Right forelimb (tissue), 1 donor: ENCODE data around the gene MLYCD.

Source experiments
- DNase-seq: peaks from one replicate; pipeline ENCODE4 v3.0.0-alpha.2; 2018

Gene MLYCD

DNA sequence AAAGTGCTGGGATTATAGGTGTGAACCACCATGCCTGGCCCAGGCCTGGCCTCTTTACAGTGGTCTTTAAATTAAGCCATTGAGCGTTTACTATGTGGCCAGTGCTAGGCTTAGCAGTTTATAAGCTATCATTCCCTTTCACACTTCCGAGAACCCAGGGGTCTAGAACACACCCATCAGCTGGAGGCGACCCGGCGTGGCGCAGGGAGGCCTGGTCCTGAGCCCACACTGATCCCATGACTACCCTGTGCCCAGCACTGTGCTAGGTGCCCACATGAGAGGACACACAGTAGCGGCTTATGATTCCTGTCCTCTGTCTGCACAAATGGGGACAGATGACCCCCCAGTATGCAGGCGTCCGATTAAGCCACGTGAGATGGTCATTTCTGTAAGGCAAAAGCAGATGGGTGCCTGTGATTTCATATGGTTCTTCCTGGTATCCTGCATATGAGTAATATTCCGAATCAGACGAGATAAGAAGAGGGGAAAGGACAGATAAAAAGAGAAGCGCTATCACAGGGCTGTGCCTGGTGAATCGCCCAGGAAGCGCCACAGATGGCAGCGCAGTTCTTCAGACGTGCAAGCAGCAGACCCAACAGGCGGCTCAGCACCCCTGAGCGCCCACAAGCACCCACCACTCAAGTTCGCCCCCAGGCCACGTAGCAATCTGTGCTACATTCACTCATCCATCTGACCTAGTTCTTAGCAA lies 59.4 kb downstream of the MLYCD start:
- DNase-seq, result no peak

DNA sequence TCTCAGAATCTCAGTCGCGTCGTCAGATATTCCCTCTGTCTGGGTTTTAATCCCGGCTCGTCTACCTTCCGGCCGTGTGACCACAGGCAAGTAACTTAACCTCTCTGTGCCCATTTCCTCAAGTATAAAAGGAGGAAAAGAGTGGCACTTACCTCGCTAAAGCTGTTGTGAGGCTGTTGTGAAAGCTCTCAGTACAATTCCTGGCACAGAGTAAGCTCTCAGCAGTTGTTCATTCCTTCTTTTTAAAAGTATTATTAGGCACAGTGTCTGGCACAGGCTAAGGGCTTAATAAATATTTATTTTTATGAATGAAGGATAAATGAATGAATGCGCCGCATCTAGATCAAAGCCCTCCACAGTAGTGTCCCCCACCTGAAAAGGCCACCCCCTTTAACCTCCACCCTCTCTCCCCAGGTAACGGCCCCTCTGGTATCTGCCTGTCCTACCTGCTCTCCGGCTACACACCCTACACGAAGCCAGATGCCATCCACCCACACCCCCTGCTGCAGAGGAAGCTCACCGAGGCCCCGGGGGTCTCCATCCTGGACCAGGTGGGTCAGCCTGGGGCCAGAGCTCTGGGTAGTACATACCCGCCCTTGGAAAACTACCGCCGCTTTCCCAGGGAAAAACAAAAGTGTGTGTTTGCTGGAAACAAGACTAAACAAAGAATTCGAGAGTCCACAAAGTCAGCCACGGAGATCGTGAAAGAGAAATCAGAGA lies 60.1 kb downstream of the MLYCD start:
- no peak for DNase-seq

DNA sequence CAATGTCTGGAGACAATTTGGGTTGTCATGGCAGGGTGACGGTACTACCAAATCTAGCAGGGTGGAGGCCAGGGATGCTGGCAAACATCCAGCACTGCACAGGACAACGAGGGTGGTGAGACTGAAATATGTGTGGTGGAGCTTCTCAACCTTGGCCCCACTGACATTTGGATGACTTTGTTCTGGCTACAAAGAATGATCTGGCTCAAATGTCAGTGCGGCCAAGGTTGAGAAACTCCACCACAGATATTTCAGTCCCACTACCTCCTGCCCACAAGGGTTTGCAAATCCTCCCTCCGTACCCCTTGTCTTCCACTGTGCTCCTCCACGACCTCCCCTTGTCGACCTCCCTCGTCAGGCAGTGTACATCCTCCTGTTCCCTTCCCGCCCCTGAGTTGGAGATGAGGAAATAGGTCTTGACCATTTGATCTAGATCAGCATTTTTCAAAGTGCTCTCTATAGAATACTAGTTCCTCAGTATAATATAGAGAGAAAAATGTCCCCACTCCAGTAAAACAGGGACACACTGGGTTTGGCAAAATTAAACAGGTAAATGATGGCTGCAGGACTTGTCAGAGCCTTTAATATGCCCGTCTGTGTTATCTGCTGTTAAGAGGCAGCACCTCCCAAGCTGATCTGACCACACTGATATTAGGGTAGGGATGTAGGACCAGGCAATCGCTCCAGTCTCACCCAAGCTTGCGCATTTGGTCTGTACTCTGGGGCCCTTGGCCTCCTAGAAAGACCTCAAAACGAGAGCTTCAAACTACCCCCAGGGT lies 60.9 kb downstream of the MLYCD start:
- no peak for DNase-seq

DNA sequence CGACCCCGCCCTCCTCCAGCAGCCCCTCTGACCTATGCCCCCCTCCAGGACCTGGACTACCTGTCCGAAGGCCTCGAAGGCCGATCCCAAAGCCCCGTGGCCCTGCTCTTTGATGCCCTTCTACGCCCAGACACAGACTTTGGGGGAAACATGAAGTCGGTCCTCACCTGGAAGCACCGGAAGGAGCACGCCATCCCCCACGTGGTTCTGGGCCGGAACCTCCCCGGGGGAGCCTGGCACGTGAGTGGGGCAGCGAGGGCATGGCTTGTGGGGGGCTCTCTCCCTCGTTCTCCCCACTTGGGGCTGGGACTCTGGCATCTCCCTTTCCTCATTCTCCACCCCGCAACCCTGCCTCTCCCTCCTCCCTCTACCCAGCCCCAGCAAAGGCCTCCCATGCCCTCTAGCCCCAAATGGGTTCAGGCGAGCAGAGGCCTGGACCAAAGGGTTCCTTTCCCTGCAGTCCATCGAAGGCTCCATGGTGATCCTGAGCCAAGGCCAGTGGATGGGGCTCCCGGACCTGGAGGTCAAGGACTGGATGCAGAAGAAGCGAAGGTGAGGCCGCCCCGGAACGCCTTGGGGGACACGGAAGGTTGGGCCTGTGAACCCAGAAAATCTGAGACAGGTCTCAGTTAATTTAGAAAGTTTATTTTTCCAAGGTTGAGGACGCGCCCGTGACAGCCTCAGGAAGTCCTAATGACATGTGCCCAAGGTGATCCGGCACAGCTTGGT lies 61.8 kb downstream of the MLYCD start:
- DNase-seq, result no peak

DNA sequence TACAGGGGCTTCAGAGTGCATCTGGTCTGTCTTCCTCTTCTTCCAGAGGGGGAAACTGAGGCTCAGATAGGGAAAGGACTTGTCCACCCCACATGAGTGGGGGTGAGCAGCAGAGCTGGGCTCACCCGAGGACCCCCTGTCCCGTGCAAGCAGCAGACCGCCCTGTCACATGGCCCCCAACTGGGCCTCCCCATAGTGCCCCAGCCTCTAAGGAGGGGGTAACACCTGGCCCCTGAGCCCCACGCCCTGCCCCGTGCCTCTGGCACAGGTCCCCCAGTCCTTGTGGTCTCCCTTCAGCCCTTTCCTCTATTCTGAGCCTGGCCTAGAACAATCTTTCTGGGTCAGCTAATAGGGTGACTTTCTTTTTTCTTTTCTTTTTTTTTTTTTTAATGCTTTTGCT lies 62.7 kb downstream of the MLYCD start:
- no peak for DNase-seq

DNA sequence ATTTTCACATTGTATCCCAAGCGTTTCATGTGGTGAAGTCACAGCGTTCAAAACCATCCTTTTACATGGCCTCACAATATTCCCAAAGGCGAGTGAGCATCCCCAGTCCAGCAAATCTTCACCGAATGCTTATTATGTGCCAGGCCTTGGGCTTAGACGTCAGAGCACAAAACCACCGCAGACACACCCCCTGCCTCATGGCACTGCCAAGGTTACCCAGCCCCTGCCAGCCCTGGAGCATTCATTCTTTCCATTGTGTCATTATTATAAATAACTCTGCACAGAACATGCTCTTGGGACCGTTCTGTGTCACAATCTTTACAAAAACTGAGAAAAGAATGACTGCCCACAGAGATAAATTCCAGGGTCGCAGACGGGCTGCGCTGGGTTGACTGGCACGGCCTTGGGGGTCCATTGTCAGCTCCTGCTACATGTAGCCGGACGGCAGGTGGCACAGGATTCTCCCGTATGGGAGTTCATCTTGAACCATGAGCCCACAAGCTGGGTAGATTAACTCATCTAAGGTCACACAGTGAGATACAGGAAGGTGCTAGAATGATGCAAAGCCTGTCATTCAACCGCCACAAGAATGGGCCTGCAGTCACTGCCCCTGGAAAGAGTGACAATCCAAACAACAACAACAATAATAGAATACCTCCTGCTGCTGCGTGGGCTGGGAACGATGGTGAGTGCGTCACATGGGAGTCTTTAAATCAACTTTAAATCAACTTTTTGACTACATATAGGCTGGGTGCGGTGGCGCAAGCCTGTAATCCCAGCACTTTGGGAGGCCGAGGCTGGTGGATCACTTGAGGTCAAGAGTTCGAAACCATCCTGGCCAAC lies 64.6 kb downstream of the MLYCD start:
- peak; percentile 18 for DNase-seq

DNA sequence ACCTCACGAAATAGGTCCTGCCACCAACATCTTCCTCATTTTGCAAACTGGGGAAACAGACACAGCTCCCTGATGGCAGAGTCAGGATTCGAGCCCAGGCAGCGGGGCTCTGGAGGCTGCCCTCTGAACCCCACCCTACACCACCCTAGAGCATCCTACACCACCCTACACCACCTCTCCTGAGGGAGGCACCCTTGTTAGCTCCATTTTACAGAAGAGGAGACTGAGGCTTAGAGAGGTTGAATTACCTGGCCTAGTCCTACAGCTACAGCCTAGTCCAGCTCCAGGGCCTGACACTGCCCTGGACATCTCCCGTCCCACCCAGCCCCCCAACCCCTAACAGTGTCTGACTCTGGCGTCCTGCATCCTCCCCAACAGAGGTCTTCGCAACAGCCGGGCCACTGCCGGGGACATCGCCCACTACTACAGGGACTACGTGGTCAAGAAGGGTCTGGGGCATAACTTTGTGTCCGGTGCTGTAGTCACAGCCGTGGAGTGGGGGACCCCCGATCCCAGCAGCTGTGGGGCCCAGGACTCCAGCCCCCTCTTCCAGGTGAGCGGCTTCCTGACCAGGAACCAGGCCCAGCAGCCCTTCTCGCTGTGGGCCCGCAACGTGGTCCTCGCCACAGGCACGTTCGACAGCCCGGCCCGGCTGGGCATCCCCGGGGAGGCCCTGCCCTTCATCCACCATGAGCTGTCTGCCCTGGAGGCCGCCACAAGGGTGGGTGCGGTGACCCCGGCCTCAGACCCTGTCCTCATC lies 65.9 kb downstream of the MLYCD start:
- peak; percentile 33 for DNase-seq

DNA sequence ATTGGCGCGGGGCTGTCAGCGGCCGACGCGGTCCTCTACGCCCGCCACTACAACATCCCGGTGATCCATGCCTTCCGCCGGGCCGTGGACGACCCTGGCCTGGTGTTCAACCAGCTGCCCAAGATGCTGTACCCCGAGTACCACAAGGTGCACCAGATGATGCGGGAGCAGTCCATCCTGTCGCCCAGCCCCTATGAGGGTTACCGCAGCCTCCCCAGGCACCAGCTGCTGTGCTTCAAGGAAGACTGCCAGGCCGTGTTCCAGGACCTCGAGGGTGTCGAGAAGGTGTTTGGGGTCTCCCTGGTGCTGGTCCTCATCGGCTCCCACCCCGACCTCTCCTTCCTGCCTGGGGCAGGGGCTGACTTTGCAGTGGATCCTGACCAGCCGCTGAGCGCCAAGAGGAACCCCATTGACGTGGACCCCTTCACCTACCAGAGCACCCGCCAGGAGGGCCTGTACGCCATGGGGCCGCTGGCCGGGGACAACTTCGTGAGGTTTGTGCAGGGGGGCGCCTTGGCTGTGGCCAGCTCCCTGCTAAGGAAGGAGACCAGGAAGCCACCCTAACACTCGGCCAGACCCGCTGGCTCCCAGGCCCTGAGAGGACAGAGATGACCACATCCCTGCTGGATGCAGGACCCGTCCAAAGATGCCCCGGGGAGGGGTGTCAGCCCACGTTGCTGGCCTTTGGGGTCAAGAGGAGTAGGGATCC lies 66.7 kb downstream of the MLYCD start:
- no peak for DNase-seq

DNA sequence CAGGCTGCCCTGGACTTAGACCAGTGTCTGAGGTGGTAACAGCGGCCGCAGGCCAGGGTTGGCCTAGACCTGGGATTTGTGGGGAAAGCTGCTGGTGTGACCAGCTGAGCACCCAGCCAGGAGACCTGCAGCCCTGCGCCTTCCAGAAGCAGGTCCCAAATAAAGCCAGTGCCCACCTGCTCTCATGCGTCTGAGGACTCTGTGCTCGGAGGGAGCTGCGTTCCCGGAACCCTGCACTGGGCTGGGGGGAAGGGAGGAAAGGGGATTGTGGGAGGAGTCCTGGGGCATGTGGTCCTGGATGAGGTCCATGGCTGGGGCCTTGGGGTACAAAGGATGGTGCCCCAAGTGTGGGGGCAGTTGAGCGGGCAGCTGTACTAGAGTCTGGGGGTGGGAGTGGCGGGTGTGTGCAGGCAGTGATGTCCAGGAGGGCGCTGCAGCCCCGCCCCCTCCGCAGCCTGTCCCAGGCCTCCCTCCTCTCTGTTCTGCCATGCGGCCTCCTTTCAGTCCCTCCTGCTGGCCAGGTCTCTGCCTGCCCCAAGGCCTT lies 67.3 kb downstream of the MLYCD start:
- DNase-seq, result peak; percentile 37

DNA sequence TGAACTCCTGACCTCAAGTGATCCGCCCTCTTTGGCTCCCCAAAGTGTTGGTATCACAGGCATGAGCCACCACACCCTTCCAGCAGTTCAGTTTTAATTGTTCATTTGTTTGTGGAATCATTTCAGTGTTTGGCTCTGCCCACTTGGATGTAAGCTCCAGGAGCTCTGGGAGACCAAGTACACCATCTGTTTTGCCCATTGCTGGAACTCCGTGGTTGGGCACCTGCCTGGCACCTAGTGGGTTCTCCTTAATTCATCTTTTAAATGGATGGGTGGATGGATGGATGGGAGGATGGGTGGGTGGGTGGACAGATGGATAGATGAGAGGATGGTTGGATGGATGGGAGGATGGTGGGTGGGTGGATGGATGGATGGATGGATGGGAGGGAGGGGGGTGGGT lies 68.2 kb downstream of the MLYCD start:
- no peak for DNase-seq

DNA sequence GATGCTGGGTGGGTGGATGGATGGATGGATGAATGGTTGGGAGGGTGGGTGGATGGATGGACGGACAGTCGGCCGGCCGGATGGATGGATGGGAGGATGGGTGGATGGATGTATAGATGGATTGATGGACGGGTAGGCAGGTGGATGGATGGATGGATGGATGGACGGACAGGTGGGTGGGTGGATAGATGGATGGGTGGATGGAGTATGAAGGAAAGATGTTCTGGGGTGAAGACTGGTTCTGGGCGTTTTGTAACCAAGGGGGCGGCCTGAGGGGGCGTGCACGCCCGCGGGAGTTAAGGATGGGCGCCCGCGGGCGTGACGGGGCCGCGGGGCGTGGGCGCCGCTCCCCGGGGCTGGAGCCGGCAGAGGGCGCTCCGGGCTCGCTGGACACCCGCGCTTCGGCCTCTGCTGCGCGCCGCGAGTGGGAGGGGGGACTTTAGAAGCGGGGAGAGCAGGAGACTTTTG lies 69.0 kb downstream of the MLYCD start, which contains the start of gene NECAB2:
Gene NECAB2, plus strand, starts transcription at position 407 of the 468 bp plus-strand sequence. CDS start 405 bp downstream, outside the sequence.
- DNase-seq, result no peak

DNA sequence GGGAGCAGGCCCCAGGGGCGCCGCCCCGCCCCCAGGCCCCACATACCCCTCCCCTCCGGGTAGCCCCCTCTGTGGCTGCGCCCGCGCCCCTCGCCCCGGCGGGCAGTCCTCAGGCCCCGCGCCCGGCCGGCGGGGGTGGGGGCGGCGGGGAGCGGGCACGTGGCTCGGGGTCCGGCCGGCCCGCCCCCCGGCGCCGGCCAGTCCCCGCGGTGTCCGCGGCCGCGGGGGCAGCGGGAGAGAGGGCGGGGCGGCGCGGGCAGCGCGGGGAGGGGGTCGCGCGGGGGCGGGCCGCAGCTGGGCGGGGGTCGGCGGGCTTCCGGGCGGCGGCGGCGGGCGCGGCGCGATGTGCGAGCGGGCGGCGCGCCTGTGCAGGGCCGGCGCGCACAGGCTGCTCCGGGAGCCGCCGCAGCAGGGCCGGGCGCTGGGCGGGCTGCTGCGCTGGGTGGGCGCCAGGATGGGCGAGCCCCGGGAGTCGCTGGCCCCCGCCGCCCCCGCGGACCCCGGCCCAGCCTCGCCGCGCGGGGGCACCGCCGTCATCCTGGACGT lies 69.5 kb downstream of the MLYCD start:
- DNase-seq, result no peak

DNA sequence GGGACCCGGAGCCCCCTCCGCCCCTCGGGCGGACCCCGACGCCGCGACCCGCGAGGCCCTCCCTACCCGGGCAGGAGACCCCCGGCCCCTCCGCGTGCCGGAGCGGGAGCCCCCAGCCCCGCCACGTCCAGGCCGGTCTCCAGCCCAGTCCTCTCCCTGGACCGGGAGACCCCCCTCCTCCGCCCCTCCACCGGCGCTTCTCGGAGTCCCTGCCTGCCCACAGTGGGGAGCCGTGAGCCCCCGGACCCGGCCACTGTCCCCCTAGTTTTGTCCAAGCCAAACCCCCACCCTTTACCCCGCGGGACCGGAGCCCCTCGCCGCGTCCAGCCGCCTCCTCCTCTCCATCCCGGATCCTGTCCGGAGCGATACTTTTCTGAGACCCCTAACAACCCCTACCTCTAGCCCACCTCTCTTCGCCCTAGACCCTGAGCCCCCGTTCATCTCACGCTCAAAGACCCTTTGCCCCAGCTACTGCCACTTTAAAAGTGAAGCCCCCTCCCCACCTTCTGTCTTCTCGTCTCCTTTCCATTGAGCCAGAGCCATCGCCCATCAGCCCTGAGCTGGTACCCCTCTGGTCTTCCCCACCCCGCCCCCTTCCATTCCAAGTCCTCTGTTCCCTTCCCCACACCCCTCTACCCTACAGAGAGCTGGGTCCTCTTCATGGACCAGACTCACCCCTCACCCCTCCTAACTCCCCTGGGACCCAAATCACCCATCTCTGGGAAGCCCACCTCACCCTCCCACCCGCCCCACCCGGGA lies 70.2 kb downstream of the MLYCD start:
- no peak for DNase-seq

DNA sequence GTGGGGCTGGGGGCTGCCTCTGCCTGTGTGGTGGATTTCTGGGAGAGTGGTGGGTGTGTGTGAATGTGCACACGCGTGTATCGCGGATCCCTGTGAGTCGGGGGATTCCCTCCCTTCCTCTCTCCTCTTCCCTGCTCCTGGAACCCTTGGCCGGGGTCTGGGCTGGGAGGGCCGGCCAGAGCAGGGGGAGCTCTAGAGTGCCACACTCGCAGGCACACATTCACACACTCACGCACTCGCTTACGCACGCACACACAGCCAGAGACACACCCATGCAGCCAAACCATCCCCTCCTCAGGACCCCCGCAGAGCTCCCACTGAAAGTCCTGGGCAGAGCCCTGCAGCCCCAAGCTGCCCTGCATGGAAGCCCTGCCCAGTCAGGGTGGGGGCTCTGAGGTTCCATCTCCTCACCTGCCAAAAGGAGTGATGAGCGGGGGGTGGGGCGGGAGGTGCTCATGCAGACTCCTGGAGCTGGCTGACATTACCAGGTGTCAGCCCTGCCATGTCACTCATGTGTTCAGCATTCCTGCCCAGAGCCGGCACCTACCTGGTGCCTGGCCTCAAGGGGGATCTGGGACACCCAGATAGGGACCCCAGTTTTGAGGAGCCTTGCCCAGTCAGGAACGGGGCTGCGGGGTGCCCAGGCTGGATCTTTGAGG lies 71.0 kb downstream of the MLYCD start:
- peak; percentile 41 for DNase-seq

DNA sequence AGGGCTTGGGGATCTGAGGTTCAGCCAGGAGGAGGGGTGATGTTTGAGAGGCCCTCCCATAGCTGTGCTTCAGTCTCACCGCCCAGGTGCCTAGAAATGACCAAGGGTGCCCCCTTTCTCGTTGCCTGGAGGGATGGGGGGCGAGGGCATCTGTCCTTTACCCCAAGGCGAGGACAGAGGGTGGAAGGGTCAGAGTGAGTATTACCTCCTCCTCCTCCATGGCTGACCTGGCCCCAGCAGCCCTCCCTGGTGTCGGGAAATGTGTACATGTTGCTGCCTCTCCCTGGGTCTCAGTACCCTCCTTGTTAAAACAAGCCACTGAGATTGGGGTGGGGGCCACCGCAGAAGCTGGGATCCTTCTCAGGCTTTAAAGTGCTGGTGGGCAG lies 71.5 kb downstream of the MLYCD start:
- peak; percentile 20 for DNase-seq

DNA sequence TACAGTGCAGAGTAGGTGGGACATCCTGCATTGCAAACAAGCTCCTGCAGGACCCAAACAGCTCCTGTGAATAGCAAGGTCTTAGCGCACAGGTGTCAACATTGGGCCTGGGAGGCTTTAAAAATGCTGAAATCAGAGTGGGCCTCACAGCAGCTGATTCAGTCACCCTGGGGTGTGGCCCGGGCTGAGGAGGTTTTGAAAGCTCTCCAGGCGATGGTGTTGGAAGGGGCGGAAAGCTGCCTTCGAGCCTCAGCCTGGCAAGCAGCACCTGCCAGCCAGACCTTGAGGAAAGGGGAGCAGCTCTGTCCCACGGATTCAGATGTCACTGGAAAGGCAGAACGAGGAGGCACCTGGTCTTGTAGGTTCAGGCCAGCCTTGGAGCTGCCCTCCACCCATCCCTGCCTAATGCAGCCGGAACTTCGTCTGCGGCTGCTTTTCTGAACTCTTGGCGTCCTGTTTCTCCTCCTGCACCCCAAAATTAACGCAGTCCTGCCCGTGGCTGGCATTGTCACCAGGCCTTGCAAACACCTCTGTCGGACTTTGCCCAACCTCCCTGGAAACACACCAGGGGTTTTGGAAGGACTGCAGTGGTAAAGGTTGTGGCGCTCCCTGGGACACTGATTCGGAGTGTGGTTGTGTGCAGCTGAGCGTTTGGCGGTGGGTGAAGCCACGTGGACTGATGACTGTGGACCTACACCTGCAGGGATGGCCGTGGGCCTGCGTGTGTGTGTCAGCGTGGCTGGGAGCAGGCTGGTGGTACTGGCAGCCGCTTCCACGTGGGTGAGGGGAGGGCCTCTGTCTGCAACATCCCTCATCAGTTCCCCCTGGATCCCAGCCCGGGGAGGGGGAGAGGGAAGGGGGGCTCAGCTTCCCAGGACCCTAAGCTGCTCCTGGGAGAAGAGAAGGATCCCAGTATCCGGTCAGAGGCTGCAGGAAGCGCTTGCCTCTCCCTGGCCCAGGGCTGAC lies 72.5 kb downstream of the MLYCD start:
- DNase-seq, result peak; percentile 30
